ENCODE data around the gene EQTN.

The EQTN gene

DNA sequence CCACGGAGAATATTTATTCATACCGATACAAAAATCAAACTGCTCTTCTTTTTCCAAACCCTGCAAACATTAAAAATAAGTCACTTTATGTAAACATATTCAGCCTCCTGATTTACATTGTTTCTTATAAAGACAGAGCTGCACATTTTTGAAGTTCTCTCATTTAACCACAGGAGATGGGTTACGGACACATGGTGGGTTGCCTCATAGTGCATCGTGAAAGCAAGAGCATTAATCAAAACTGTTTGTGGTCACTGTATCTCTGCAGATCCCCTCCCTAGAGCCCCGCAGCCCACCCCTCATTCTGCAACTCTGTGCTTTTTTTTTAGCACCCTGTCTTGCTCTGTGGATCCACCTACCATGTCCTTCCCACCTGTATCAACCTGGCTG, 43.3 kb upstream of the EQTN start:
- TF ChIP-seq, protein P1, sequence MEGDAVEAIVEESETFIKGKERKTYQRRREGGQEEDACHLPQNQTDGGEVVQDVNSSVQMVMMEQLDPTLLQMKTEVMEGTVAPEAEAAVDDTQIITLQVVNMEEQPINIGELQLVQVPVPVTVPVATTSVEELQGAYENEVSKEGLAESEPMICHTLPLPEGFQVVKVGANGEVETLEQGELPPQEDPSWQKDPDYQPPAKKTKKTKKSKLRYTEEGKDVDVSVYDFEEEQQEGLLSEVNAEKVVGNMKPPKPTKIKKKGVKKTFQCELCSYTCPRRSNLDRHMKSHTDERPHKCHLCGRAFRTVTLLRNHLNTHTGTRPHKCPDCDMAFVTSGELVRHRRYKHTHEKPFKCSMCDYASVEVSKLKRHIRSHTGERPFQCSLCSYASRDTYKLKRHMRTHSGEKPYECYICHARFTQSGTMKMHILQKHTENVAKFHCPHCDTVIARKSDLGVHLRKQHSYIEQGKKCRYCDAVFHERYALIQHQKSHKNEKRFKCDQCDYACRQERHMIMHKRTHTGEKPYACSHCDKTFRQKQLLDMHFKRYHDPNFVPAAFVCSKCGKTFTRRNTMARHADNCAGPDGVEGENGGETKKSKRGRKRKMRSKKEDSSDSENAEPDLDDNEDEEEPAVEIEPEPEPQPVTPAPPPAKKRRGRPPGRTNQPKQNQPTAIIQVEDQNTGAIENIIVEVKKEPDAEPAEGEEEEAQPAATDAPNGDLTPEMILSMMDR (IDR thresholded peaks at IDR 0.05; ENCODE audit: low read depth, low read length): no peak
- no peak for TF ChIP-seq EZH2phosphoT487 (IDR thresholded peaks at IDR 0.05; ENCODE audit: low read depth)
- Histone ChIP-seq H3K36me3 (replicated peaks; ENCODE audit: low read depth, low read length) (no peaks in the 10 kb centered on the region), H3K4me2 (ENCODE audit: low read length) (no peak overlapping the region), H3K9ac (ENCODE audit: low read length) (no peak overlapping the region), H3K27ac (ENCODE audit: low read length) (no peak overlapping the region), H2AFZ (ENCODE audit: low read depth, low read length) (no peak overlapping the region), H3K9me3 (ENCODE audit: insufficient read depth, low read length) (no peaks in the 10 kb centered on the region), H3K27me3 (ENCODE audit: low read depth, low read length) (peaks cover 24% of the 10 kb centered on the region), H3K4me3 (ENCODE audit: low read length) (no peak overlapping the region), H3K4me1 (ENCODE audit: low read length) (no peaks in the 10 kb centered on the region), H4K20me1 (ENCODE audit: insufficient read depth, low read length) (no peaks in the 10 kb centered on the region), H3K79me2 (ENCODE audit: low read length) (no peaks in the 10 kb centered on the region)

DNA sequence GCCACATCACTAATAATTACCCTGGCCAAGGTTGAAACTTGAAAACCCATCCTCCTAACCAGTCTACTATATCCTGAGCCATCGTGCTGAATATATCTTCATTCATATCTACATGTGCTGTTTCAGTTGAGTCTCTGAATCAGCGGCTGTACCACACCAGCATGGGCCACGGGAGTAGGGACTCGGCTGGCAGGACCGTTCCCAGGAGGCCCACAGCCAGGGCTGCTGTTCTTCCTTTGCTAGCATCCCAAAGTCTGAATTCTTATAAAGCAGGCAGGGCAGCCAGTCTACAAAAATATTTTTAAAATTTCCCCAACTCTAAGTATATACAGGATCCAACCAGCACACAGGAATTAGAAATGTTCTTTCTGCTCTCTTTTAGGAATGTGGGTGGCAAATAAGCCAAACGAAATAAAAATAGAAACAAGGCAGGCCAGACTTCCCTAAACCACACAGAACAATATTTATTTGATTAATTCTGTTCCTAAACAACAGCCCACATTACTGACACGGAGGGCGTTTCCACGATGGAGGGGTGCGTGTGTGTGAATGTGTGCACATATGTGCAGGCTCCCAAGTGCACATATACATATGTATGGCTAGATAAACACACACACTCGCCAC, 42.8 kb upstream of the EQTN start:
- Histone ChIP-seq H3K9me3 (ENCODE audit: insufficient read depth, low read length) (no peaks in the 10 kb centered on the region), H3K79me2 (ENCODE audit: low read length) (no peaks in the 10 kb centered on the region), H3K27ac (ENCODE audit: low read length) (no peak overlapping the region), H3K4me3 (ENCODE audit: low read length) (no peak overlapping the region), H3K36me3 (replicated peaks; ENCODE audit: low read depth, low read length) (no peaks in the 10 kb centered on the region), H4K20me1 (ENCODE audit: insufficient read depth, low read length) (no peaks in the 10 kb centered on the region), H3K4me2 (ENCODE audit: low read length) (no peak overlapping the region), H2AFZ (ENCODE audit: low read depth, low read length) (no peak overlapping the region), H3K4me1 (ENCODE audit: low read length) (no peaks in the 10 kb centered on the region), H3K27me3 (ENCODE audit: low read depth, low read length) (peaks cover 28% of the 10 kb centered on the region), H3K9ac (ENCODE audit: low read length) (no peak overlapping the region)
- TF ChIP-seq, protein P1 (IDR thresholded peaks at IDR 0.05; ENCODE audit: low read depth, low read length): no peak
- no peak for TF ChIP-seq EZH2phosphoT487 (IDR thresholded peaks at IDR 0.05; ENCODE audit: low read depth)

DNA sequence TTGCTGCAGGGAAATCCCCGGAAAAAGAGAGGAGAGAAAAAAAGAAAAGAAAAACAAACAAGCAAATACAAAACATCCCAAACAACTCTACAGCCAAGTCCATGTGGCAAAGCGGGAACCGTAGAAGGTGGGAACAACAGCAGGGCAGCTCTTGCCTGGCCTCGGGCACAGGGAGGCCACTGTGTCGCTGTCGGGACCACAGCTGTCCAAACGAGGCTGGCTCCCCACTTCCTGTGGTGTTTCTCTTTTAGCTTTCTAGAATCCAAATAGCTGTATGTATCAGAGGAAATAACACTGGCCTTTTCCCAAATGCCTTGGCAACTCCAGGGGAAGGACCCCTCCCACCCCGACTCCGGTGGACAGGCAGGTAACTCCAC, 41.6 kb upstream of the EQTN start:
- H3K9me3 ChIP-seq (ENCODE audit: insufficient read depth, low read length): no peaks in the 10 kb centered on the region
- H3K4me3 ChIP-seq (ENCODE audit: low read length): no peak overlapping the region
- H2AFZ ChIP-seq (ENCODE audit: low read depth, low read length): no peak overlapping the region
- no peak overlapping the region for H3K27ac ChIP-seq (ENCODE audit: low read length)
- no peak for TF ChIP-seq EZH2phosphoT487 (IDR thresholded peaks at IDR 0.05; ENCODE audit: low read depth)
- TF ChIP-seq, protein P1 (IDR thresholded peaks at IDR 0.05; ENCODE audit: low read depth, low read length): no peak
- peaks cover 28% of the 10 kb centered on the region for H3K27me3 ChIP-seq (ENCODE audit: low read depth, low read length)
- no peak overlapping the region for H3K4me2 ChIP-seq (ENCODE audit: low read length)
- no peaks in the 10 kb centered on the region for H3K79me2 ChIP-seq (ENCODE audit: low read length)
- no peaks in the 10 kb centered on the region for H4K20me1 ChIP-seq (ENCODE audit: insufficient read depth, low read length)
- H3K36me3 ChIP-seq (replicated peaks; ENCODE audit: low read depth, low read length): no peaks in the 10 kb centered on the region
- H3K4me1 ChIP-seq (ENCODE audit: low read length): no peaks in the 10 kb centered on the region
- no peak overlapping the region for H3K9ac ChIP-seq (ENCODE audit: low read length)

DNA sequence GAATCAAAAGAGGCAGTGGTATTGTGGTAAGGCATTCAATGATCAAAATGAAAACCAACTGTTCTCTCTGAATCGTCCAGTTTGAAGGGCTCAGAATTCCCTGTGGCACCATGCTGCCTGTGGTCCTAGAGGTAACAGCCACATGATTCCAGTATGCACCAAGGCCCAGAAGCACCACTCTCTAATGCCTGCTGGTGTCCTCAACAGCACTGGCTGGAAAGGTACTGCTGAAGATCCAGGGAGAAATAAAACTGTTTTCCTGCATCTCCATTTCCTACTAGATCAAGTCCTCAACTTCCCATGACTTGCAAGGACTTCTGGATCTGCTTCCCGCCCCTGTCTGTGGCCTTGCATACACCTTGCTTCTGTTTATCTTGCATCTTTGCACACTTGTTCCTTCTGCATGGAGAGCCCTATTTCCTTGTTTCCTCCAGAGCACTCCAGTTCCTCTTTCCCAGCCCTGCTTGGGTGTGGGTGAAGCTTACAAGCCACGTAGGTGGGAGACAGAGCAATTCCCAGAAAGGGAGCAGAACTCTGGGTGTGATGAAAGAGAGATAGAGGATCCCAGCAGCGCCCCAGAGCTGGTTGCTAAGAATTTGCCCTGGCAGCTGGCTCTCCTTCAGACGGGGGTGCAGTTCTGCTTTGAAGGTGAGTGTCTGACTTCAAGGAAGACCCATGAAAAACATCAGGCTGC, 41.0 kb upstream of the EQTN start:
- H3K27ac ChIP-seq (ENCODE audit: low read length): no peak overlapping the region
- no peak overlapping the region for H3K4me3 ChIP-seq (ENCODE audit: low read length)
- no peaks in the 10 kb centered on the region for H4K20me1 ChIP-seq (ENCODE audit: insufficient read depth, low read length)
- H3K9ac ChIP-seq (ENCODE audit: low read length): no peak overlapping the region
- no peaks in the 10 kb centered on the region for H3K4me1 ChIP-seq (ENCODE audit: low read length)
- TF ChIP-seq EZH2phosphoT487 (IDR thresholded peaks at IDR 0.05; ENCODE audit: low read depth): no peak
- TF ChIP-seq, protein P1 (IDR thresholded peaks at IDR 0.05; ENCODE audit: low read depth, low read length): no peak
- no peak overlapping the region for H2AFZ ChIP-seq (ENCODE audit: low read depth, low read length)
- no peaks in the 10 kb centered on the region for H3K79me2 ChIP-seq (ENCODE audit: low read length)
- H3K9me3 ChIP-seq (ENCODE audit: insufficient read depth, low read length): no peaks in the 10 kb centered on the region
- H3K36me3 ChIP-seq (replicated peaks; ENCODE audit: low read depth, low read length): no peaks in the 10 kb centered on the region
- peaks cover 28% of the 10 kb centered on the region for H3K27me3 ChIP-seq (ENCODE audit: low read depth, low read length)
- H3K4me2 ChIP-seq (ENCODE audit: low read length): no peak overlapping the region

All from OCI-LY3 (cell line).